ENCODE measurements around the gene MYO1D.

DNA sequence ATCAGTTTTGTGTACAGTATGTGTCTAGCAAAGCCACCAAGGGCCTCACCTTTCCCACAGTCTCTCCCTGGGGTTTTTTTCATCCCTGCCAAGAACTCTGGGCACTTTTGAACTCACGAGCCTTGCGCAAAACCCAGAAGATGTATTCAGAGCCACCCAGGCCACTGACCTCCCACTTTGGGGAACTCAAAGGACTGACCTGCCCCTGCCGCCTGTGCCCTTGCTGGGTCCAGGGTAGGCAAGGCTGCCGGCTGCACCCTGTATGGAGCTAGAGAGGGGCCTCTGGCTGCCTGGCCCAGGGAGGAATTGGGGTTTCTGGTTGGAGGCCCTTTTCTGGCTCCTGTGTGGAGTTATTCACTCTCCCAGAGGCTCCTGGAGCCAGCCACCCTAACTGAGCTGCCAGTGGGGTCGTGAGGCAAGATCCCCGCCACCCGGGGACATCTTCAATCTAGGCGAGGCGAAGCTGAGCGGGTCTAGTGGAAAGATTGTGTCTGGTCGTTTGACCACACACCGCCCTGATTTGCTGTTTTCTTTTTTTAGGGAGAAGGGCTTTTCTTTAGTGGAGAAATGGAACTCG is 388.2 kb downstream of the MYO1D start:
- TF ChIP-seq POLR2A (IDR thresholded peaks at IDR 0.05) (no peak), CTCF (IDR thresholded peaks at IDR 0.05) (no peak)
